GM21423 (cell line): ENCODE data around the gene IFI27L1.
"Not testable (repeated sequence)": the region's sequence is repeated elsewhere in the genome, so short reads cannot be mapped to it uniquely, and the experiment has no call there.

ENCODE experiments used
- ATAC-seq: cut with Tn5 transposase; IDR thresholded peaks from one replicate; pipeline ENCODE4 v1.9.1; 2021; ENCODE audit warnings: mild to moderate bottlenecking, moderate library complexity; ENCODE audit not compliant: unreplicated experiment

Gene IFI27L1

DNA sequence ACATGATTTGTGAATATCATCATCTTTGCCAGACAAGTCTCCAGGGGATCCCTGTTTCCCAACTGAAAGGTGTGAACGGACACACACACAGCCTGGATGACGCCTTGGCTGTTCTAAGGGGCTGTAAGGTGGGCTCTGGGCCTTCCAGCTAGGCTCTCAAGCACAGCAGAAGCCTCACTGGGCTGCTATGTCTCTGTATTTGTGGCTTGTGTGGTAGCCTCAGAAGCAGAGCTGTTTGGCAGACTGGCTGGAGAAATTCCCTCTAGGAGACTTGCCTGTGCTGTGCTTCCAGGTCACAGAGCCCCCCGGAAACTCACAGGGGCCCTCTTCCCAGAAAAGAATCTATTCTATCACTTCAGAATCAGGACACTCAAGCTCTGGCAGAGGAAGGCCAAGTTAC, 33.5 kb upstream of the IFI27L1 start:
- ATAC-seq = no peak

GRCh38 chr14:94048691-94049624, 32.2 kb upstream of the IFI27L1 start:
- no peak for ATAC-seq

GRCh38 chr14:94049625-94050023, 31.5 kb upstream of the IFI27L1 start:
- ATAC-seq = no peak

DNA sequence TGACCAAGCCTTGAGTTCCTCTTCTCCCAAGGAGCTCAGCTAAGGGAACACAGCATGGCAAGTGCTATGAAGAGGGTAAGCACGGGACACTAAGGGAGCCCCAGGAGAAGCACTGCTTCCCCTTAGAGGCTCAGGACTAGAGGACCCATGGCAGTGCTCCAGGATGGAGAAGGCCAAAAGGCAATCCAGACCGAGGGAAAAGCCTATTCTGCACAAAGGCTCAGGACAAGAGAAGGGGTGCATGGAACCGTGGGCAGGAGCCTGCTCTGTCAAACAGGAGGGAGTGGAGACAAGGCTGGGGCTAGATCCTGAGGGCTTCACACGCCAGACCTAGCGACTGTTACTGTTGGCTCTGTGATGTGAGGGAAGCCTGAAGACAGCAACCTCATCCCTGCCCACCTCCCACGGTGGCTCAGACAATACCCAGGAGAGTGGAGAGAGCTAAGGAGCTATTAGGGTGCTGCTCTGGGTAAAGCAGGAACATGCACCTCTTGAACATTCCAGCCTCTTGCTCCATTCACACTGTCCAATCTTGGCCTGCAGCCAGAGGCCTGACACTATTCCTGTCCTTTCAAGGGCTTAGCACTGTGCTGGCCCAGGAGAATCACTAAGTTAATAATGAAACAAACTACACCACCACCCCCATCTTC, 30.8 kb upstream of the IFI27L1 start:
- ATAC-seq = no peak

DNA sequence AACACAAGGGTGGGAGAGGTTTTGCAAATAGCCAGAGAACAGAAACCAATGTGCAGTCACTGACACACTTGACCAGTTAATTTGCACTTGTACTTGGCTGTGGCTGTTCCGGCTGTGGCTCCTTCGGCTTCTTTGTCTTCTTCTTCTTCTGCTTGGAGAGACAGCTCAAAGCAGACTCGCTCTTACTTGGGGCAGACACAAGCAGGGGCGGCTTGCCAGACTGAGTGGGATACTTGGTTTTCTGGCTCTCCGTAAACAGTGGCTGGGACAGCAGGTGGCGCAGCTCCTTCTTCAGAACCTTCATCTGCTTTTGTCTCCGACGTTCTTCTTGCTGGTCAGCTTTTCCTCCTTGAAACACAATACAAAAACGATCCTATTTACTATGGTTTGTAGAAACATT, 30.0 kb upstream of the IFI27L1 start:
- no peak for ATAC-seq

GRCh38 chr14:94051779-94052178, 29.3 kb upstream of the IFI27L1 start:
- ATAC-seq = no peak

- no peak for ATAC-seq
Observed at GRCh38 chr14:94052199-94052598, 28.9 kb upstream of the IFI27L1 start.

- no peak for ATAC-seq
Observed at GRCh38 chr14:94052662-94053061, 28.4 kb upstream of the IFI27L1 start.

- ATAC-seq = no peak
Observed at GRCh38 chr14:94054401-94054800, 26.7 kb upstream of the IFI27L1 start.

DNA sequence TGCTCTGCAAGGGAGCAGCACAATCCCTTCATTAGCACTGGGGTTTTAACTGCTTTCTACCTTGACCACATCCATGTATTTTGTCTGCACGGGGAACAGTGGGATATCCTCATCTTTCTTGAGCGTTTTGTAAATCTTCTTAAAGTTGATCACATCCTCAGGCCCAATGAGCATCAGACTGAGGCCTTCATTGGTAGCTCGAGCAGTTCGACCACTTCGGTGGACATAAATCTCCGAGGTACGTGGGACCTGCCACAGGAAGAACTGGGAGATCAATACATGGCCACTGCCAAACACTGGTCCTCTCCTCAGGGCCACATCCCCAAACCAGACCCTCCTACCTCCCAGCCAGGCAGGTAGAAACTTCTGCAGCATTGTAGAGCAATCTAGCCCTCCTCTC, 26.2 kb upstream of the IFI27L1 start:
- no peak for ATAC-seq

GRCh38 chr14:94056579-94057308, 24.4 kb upstream of the IFI27L1 start:
- peak; percentile 68 for ATAC-seq

DNA sequence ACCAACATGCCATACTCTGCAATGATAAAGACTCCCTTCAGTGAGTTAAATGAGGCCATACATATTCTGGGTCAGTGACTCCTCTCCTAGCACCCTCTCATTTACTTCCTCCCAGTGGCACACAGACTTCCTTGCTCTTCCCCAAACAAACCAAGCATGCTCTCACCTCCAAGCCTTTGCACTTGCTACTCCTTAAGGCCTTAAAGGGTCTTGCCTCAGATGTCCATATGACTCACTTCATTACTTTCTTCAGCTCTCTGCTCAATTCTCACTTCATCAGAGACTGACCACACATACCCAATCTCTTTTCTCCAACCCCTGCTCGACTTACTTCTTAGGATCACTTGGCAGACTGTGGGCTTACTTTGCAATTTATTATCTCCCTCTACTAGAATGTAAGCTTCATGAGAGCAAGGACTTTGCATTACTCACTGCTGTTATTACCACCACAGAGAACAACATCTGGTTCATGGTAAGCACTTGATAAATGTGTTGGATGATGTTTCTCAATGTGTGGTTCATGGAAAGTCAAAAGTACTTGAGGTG, 22.9 kb upstream of the IFI27L1 start:
- no peak for ATAC-seq

- ATAC-seq = no peak
Observed at GRCh38 chr14:94058674-94059138, 22.4 kb upstream of the IFI27L1 start.

- no peak for ATAC-seq
Observed at GRCh38 chr14:94059998-94060397, 21.1 kb upstream of the IFI27L1 start.

DNA sequence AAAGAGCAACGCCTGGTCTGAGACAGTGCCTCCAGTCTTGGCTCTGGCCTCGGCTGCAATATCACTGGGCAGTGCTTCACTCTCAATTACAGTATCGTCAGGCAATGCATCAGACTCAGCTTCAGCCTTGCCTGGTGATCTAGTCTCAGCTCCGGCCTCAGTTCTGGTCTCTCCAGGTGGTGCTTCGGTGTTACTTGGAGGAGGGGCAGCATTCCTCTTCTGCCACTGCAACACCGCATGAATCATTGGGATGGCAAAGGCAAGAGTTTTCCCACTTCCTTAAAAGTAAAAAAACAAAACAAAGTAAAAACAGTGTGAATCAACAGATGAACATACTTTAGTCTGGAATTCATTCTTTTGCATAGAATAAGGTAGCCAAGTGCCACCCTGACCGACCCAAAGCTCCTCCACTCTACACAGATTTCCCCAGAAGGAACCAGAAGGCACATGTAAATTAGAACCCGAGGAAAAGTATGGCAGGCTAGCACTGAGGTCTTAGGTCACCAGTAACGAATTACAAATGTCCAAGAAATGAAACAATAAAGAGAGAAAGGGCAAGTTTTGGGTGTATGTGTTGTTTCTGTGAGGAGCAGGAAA, 18.7 kb upstream of the IFI27L1 start:
- ATAC-seq = no peak

DNA sequence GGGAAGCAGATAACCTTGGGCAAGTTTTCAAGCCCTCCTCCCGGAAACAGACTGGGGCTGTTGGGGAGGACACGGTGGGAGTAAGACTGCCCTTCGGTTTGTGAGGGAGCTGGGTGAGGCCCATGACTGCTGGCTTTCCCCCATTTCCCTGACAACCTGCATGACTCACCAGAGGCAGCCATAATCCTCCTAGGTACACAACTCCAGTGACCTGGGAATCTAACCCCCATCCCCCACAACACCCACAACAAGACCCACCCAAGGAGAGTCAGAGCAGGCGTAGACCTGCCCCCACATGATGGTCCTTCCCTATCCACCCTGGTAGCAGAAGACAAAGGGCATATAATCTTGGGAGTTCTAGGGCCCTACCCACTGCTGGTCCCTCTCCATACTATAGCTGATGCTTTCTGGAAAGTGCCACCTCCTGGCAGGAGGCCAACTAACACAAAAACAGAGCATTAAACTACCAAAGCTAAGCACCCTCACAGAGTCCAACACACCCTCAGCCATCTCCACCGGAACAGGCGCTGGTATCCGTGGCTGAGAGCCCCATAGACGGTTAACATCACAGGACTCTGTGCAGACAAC, 14.9 kb upstream of the IFI27L1 start:
- ATAC-seq = no peak

DNA sequence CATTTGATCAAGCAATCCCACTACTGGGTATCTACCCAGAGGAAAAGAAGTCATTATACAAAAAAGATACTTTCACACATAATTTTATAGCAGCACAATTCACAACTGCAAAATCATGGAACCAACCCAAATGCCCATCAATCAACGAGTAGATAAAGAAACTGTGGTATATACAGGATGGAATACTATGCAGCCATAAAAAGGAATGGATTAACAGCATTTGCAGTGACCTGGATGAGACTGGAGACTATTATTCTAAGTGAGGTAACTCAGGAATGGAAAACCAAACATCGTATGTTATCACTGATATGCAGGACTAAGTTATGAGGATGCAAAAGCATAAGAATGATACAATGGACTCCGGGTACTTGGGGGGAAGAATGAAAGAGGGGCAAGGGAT, 9.0 kb upstream of the IFI27L1 start:
- not testable (repeated sequence) for ATAC-seq

- ATAC-seq = no peak
Observed at GRCh38 chr14:94074534-94074933, 6.6 kb upstream of the IFI27L1 start.

DNA sequence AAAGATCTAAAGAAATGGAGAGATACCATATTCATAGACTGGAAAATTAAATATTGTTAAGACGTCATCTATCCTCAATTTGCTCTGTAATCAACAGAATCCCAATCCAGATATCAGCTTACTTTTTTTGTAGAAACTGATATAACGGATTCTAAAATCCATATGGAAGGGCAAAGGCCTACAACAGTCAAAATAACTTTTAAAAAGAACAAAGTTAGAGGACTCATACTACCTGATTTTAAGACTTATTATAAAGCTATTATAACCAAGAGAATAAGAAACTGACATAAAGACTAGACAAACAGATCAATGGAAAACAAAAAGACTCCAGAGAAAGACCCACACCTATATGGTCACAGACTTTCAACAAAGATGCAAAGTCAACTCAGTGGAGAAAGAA, 6.1 kb upstream of the IFI27L1 start:
- ATAC-seq = no peak

DNA sequence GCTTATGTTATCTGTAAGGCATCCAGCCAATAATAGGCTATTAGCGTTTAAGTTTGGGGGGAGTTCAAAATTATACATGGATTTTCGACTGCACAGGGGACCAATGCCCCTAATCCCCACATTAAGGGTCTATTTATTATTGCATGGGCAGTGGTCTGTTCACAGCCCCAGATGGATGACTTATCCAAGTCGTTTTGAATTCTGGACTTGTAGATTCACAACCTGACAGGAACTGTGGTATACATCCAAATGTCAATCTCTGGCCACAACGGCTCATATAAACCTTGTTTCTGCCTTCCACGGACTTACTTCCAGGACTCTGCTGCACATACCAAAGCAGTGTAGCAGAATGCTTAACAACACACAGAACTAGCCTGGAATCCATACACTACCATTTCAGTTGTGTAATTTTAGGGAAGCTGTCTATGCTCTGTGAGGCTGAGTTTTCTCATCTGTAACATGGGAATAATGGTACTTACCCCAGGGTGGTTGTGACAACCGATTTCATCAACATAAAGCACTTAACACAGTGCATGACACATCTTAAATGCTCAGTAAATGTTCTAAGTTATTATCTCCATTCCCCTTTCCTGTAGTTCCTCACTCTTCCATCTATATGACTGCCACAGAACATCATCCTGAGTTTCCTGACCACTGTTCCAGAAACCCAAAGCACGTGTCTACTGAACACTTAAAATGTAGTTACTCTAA, 3.8 kb upstream of the IFI27L1 start:
- ATAC-seq = no peak
